ENCODE measurements around the gene SPO11.

SPO11 gene

DNA sequence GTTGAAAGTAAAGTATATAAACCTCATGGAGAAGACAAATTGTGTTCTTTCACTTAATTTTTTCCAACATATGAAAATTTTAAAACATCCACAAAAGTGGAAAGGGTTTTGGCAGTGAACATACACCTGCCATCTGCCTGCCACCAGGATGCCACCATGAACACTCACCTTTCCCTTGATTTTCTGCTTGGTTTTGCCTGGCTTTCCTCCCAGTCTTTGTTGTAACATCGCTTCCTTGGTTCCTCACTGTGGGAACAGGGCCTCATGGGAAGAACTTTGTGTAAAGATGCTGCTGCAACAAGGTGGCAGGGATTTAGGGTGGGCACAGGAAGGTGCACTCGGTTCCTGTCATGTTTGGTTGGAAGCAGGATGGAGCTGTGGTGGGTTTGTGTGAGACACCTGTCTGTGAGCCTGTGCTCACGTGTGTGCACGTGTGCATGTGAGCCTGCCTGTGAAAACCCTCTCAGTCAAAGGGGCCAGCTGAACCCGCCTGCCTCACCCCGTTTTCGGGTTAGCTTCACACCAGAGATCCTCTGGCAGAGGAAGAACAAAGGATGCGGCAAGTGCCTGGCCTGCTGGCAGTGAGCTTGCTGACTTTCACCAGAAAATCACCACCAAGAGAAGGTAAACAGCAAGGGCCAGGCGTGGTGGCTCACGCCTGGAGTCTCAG is 50.6 kb downstream of the SPO11 start:
- no peaks in the 10 kb centered on the region for H3K27me3 ChIP-seq (replicated peaks; ENCODE audit: control insufficient read depth, insufficient read depth, low read length)
- H3K9ac ChIP-seq (ENCODE audit: low read length) = no peak overlapping the region
- no peaks in the 10 kb centered on the region for H3K9me3 ChIP-seq (ENCODE audit: control insufficient read depth, low read length)
- H3K4me1 ChIP-seq (ENCODE audit: control insufficient read depth, insufficient read depth, low read length) = peaks cover 6% of the 10 kb centered on the region
- no peak overlapping the region for H3K4me3 ChIP-seq (ENCODE audit: low read length)
- H3K36me3 ChIP-seq (ENCODE audit: control insufficient read depth, insufficient read depth, low read length, severe bottlenecking) = peaks cover 51% of the 10 kb centered on the region
- no peak for DNase-seq (ENCODE audit: low read depth)

DNA sequence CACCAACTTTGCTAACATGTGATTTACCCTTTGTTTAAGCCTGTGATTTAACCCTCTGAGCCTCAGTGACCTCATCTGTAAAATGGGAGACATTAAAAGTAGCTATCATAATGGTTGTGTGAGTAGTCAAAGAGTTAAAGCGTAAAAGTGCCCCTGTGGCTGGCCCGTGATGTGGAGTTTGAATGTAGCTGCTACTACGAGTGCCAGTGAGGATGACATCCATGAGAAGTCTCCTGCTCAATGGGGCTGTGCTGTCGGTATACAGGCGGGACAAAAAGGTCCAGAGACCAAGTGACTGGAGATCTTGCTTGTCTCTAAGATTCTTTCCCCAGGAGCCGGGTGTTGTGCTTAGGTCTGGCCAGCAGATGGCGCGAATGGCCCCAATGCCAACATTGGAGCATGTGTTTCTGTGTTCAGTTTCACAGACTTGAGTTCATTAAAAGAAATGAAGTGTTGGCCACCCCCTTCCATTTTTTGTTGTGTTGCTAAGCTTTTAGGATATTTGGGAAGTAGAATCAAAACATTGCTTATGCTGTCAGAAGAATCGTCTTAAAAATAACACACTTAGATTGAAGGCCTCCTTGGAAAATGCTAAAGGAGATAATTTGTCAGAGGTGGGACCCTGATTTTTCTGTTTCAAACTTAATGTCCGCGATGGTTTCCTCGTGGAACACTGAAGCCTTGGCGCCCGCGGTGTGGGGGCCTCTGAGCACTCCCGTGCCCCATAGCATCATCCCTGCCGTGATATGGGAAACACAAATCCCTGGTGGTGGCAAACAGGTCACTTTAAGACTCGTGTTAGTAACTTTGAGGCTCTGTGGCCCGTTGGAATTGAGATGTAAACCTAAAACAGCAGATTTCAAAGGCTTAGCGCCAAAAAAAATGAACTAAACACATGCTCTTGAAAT is 52.2 kb downstream of the SPO11 start:
- Histone ChIP-seq H3K36me3 (ENCODE audit: control insufficient read depth, insufficient read depth, low read length, severe bottlenecking) (peaks cover 35% of the 10 kb centered on the region), H3K27me3 (replicated peaks; ENCODE audit: control insufficient read depth, insufficient read depth, low read length) (no peaks in the 10 kb centered on the region), H3K9ac (ENCODE audit: low read length) (no peak overlapping the region), H3K9me3 (ENCODE audit: control insufficient read depth, low read length) (no peaks in the 10 kb centered on the region), H3K4me1 (ENCODE audit: control insufficient read depth, insufficient read depth, low read length) (no peaks in the 10 kb centered on the region), H3K4me3 (ENCODE audit: low read length) (no peak overlapping the region)
- peak; percentile 88 for DNase-seq (ENCODE audit: low read depth)

DNA sequence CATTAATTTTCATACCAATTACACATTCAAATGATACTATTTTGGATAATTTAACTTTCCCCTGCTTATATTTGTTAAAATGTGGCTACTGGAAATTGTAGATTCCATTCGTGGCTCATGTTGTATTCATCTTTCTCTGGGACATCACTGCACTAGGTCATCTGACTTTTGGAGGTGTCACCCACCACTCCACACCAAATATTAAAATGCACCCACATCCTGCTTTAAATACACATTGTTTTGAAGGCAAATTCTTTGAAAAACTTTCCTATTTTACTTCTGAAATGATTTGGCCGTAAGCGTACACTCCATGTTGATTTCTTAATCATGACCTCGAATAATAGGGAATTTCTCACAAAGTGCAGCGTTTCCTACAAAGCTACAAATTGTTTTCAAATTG is 52.9 kb downstream of the SPO11 start:
- no peak overlapping the region for H3K4me3 ChIP-seq (ENCODE audit: low read length)
- no peak overlapping the region for H3K9ac ChIP-seq (ENCODE audit: low read length)
- peaks cover 3% of the 10 kb centered on the region for H3K4me1 ChIP-seq (ENCODE audit: control insufficient read depth, insufficient read depth, low read length)
- DNase-seq (ENCODE audit: low read depth) = no peak
- H3K9me3 ChIP-seq (ENCODE audit: control insufficient read depth, low read length) = no peaks in the 10 kb centered on the region
- H3K36me3 ChIP-seq (ENCODE audit: control insufficient read depth, insufficient read depth, low read length, severe bottlenecking) = peaks cover 28% of the 10 kb centered on the region
- H3K27me3 ChIP-seq (replicated peaks; ENCODE audit: control insufficient read depth, insufficient read depth, low read length) = no peaks in the 10 kb centered on the region

DNA sequence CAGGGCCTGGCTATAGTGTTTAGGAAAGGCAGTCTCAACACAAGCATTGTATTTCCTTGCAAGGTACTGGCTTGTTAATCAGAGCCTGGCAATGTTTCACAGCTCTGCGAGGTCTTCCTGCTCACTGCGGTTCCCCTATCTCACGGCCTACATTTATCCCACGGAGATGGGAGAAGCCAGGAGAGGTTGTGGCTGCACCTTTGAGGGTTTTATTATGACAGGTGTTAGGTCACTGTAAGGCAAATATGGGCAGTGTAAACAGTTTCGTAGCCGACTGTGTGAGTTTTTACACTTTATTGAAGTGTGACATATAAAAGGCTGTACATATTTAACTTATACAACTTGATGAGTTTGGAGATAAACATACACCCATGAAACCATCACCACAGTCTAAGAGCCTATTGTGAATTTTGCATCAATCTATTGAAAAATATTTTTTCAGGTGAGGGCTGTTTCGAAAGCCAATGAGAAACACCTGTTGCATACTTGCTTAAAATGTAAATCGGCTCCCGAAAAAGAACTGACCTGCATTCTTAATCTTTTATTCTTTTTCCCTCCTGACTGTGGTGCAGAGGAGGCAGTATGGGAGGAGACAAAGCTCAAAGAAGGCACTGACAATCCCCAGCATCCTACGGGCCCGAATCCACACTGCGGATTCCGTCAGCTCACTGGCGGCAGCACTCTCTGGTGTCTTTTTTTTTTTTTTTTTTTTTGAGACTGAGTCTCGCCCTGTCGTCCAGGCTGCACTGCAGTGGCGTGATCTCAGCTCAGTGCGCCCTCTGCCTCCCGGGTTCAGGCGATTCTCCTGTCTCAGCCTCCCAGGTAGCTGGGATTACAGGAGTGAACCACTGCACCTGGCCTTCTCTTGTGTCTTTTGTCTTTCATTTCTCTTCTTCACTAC is 54.1 kb downstream of the SPO11 start:
- Histone ChIP-seq H3K36me3 (ENCODE audit: control insufficient read depth, insufficient read depth, low read length, severe bottlenecking) (peaks cover 16% of the 10 kb centered on the region), H3K4me3 (ENCODE audit: low read length) (no peak overlapping the region), H3K9me3 (ENCODE audit: control insufficient read depth, low read length) (no peaks in the 10 kb centered on the region), H3K9ac (ENCODE audit: low read length) (no peak overlapping the region), H3K4me1 (ENCODE audit: control insufficient read depth, insufficient read depth, low read length) (peaks cover 15% of the 10 kb centered on the region), H3K27me3 (replicated peaks; ENCODE audit: control insufficient read depth, insufficient read depth, low read length) (no peaks in the 10 kb centered on the region)
- no peak for DNase-seq (ENCODE audit: low read depth)

DNA sequence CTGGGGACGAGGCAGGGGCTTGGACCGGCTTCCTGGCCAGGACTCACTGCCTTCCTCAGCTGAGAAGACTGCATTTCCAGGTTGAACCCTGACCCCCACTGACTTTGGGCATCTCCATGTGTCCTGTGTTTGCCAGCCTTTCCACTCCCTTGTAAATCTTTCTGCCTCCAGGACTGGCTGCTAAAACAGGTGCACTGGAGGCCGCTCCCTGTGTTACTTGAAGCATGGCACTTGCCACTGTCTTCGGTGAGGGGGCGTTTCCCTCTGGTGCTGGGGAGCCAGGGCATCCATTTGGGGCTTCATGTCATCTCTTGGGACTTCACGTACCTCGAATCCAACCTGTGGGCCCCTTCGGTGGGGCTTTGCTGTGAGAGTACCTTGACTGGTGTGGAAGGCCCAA is 54.9 kb downstream of the SPO11 start:
- no peak for DNase-seq (ENCODE audit: low read depth)
- no peak overlapping the region for H3K9ac ChIP-seq (ENCODE audit: low read length)
- no peaks in the 10 kb centered on the region for H3K9me3 ChIP-seq (ENCODE audit: control insufficient read depth, low read length)
- H3K36me3 ChIP-seq (ENCODE audit: control insufficient read depth, insufficient read depth, low read length, severe bottlenecking) = peaks cover 11% of the 10 kb centered on the region
- peaks cover 17% of the 10 kb centered on the region for H3K4me1 ChIP-seq (ENCODE audit: control insufficient read depth, insufficient read depth, low read length)
- H3K27me3 ChIP-seq (replicated peaks; ENCODE audit: control insufficient read depth, insufficient read depth, low read length) = no peaks in the 10 kb centered on the region
- no peak overlapping the region for H3K4me3 ChIP-seq (ENCODE audit: low read length)

DNA sequence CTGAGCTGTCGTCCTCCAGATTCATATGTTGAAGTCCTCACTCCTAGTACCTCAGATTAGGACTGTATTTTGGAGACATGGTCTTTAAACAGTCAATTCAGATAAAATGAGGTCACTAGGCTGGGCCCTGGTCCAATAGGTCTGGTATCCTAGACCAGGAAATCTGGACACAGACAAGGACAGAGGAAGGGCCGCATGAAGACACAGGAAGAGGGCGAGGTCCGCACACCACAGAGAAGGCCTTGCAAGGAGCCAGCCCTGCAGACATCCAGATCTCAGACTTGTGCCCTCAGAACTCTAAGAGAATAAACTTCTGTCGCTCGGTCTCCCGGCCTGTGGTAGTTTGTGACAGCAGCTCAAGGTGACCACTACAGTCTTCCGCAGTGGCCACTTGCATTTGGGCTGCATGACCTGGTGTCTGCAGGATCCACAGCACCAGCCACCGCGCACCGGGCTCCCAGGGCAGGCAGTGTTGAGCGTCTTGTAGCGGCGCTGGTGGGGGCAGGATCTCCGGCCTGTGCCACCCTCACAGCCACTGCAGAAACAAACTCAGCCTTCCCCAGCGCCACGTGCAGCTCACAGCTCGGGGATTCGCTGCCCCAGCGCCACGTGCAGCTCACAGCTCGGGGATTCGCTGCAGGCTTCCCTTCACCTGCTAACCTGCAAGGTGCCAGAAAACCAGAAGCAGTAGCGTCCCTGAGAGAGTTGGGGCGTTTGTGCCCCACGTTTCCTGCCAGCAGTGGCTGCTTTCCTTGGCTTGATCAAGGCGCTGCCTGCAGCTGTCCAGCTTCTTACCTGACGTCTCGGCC is 55.6 kb downstream of the SPO11 start:
- DNase-seq (ENCODE audit: low read depth) = no peak
- Histone ChIP-seq H3K27me3 (replicated peaks; ENCODE audit: control insufficient read depth, insufficient read depth, low read length) (no peaks in the 10 kb centered on the region), H3K36me3 (ENCODE audit: control insufficient read depth, insufficient read depth, low read length, severe bottlenecking) (peaks cover 11% of the 10 kb centered on the region), H3K9ac (ENCODE audit: low read length) (no peak overlapping the region), H3K9me3 (ENCODE audit: control insufficient read depth, low read length) (no peaks in the 10 kb centered on the region), H3K4me1 (ENCODE audit: control insufficient read depth, insufficient read depth, low read length) (peaks cover 17% of the 10 kb centered on the region), H3K4me3 (ENCODE audit: low read length) (no peak overlapping the region)

DNA sequence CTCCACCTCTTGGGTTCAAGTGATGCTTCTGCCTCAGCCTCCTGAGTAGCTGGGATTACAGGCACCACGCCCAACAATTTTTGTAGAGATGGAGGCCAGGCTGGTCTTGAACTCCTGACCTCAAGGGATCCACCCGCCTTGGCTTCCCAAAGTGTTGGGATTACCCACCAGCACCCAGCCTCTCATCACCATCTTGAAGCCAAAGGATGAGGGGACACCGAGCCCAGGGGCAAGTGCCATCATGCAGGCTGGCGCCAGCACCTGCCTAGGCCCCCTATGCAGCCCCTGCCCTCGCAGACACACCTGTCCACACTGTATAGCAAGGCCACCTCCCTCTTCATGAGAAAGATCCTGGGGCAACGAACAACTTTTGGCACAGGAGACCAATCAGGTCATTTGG is 56.3 kb downstream of the SPO11 start:
- Histone ChIP-seq H3K4me3 (ENCODE audit: low read length) (no peak overlapping the region), H3K27me3 (replicated peaks; ENCODE audit: control insufficient read depth, insufficient read depth, low read length) (no peaks in the 10 kb centered on the region), H3K4me1 (ENCODE audit: control insufficient read depth, insufficient read depth, low read length) (peaks cover 17% of the 10 kb centered on the region), H3K9ac (ENCODE audit: low read length) (no peak overlapping the region), H3K36me3 (ENCODE audit: control insufficient read depth, insufficient read depth, low read length, severe bottlenecking) (peaks cover 6% of the 10 kb centered on the region), H3K9me3 (ENCODE audit: control insufficient read depth, low read length) (no peaks in the 10 kb centered on the region)
- DNase-seq (ENCODE audit: low read depth) = no peak

DNA sequence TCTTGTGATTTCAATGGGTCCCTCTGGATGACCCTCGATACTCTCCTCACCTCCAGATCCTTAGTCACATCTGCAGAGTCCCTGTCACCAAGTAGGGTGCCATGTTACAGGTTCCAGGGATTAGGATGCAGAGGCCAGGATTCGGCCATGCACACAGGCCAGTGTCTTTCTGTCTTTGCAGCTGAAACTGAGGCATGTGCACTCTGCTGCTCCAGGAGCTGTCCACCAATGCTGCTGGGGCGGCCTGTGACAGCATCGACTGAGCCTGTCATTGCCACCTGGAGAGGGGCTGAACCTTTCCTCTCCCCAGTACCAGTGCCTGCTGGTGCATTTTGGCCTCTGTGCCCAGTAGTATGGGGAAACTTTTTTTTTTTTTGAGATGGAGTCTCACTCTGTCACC is 57.2 kb downstream of the SPO11 start:
- peaks cover 5% of the 10 kb centered on the region for H3K36me3 ChIP-seq (ENCODE audit: control insufficient read depth, insufficient read depth, low read length, severe bottlenecking)
- DNase-seq (ENCODE audit: low read depth) = no peak

DNA sequence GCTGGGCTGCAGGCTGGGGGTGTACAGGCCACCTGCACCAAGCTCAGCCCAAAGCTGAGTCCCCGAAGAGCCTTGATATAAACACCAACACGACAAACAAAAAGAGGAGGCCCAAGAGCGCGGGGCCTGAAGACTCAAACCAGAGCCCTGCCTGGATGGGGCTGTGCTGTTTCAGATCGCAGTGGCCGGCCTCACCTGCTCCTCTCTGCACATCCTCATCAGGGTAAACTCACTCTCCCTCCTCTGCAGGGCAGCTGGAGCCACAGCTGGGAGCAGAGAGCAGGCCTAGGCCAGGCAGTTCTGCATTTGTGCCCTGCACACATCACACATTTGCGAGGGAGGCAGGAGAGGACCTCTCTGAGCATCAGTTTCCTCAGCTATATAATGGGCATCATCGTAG is 57.9 kb downstream of the SPO11 start:
- Histone ChIP-seq H3K9me3 (ENCODE audit: control insufficient read depth, low read length) (no peaks in the 10 kb centered on the region), H3K4me1 (ENCODE audit: control insufficient read depth, insufficient read depth, low read length) (peaks cover 22% of the 10 kb centered on the region), H3K4me3 (ENCODE audit: low read length) (no peak overlapping the region), H3K27me3 (replicated peaks; ENCODE audit: control insufficient read depth, insufficient read depth, low read length) (no peaks in the 10 kb centered on the region), H3K36me3 (ENCODE audit: control insufficient read depth, insufficient read depth, low read length, severe bottlenecking) (peaks cover 5% of the 10 kb centered on the region), H3K9ac (ENCODE audit: low read length) (no peak overlapping the region)
- no peak for DNase-seq (ENCODE audit: low read depth)

More for the DNA sequence above, 57.2 kb downstream of the SPO11 start:
- Histone ChIP-seq H3K9ac (ENCODE audit: low read length) (no peak overlapping the region), H3K27me3 (replicated peaks; ENCODE audit: control insufficient read depth, insufficient read depth, low read length) (no peaks in the 10 kb centered on the region), H3K9me3 (ENCODE audit: control insufficient read depth, low read length) (no peaks in the 10 kb centered on the region), H3K4me1 (ENCODE audit: control insufficient read depth, insufficient read depth, low read length) (peaks cover 17% of the 10 kb centered on the region), H3K4me3 (ENCODE audit: low read length) (no peak overlapping the region)

DNA sequence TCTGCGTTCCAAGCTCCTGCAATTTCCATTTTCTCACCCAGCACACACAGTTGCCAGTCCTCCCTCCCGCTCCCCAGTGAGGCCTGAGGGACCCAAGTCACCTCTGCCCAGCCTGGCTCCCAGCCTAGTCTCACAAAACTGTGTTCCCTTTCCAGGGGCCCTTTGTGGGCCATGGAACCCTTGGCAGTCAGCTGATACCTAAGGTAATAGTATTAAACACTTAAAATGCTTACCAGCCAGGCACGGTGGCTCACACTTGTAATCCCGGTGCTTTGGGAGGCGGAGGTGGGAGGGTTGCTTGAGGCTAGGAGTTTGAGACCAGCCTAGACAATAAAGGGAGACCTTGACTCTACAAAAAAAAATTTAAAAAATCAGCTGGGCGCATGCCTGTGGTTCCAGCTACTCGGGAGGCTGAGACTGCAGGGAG is 58.4 kb downstream of the SPO11 start:
- Histone ChIP-seq H3K36me3 (ENCODE audit: control insufficient read depth, insufficient read depth, low read length, severe bottlenecking) (peaks cover 5% of the 10 kb centered on the region), H3K4me1 (ENCODE audit: control insufficient read depth, insufficient read depth, low read length) (peaks cover 27% of the 10 kb centered on the region), H3K9ac (ENCODE audit: low read length) (no peak overlapping the region), H3K27me3 (replicated peaks; ENCODE audit: control insufficient read depth, insufficient read depth, low read length) (no peaks in the 10 kb centered on the region), H3K9me3 (ENCODE audit: control insufficient read depth, low read length) (no peaks in the 10 kb centered on the region), H3K4me3 (ENCODE audit: low read length) (no peak overlapping the region)
- DNase-seq (ENCODE audit: low read depth) = no peak
